ENCODE measurements around the gene RRP8.

RRP8 gene

DNA sequence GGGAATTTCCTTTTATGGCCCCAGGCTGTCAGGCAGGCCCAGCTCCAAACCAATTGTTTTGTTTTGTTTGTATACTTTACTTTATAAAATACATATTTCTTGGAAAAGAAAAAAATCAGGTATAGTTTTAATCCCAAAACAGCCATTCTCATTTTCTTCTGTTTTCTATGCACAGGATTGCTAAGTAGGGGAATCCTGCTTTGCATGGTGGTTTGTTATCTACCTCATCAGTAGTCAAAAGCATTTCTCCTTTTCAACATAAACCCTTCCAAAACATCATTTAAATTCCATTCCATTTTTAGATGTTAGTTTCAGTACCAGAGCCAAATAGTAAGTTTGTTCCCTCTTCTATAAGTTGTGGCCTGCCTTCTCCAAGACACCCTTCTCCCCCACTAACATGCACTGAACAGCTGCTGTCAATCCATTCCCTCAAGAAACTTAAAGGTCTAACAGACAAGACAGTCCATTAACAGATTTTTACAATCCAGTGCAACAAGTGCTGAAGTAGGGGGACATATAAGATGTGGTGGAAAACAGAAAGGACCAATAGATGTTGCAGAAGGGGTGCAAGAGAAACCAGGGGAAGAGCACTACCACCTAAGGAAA, 3.9 kb upstream of the RRP8 start:
- H3K79me2 ChIP-seq (ENCODE audit: insufficient read depth, low read length) = peaks cover 43% of the 10 kb centered on the region

GRCh38 chr11:6606471-6607189, 3.2 kb upstream of the RRP8 start:
- H3K4me3 ChIP-seq (ENCODE audit: insufficient read depth, low read length, poor library complexity, severe bottlenecking) = no peak overlapping the region
- no peak overlapping the region for H2AFZ ChIP-seq (ENCODE audit: low read depth, low read length, severe bottlenecking)
- peak overlapping the region; percentile 44 for H3K27ac ChIP-seq (ENCODE audit: low read depth, low read length)
- no peaks in the 10 kb centered on the region for H3K9me2 ChIP-seq (replicated peaks; ENCODE audit: insufficient read depth, low read length)
- H3K9ac ChIP-seq (ENCODE audit: low read length) = no peak overlapping the region
- H3K27me3 ChIP-seq (ENCODE audit: low read length) = no peaks in the 10 kb centered on the region
- H4K20me1 ChIP-seq (ENCODE audit: low read depth, low read length) = no peaks in the 10 kb centered on the region
- H3K79me2 ChIP-seq (ENCODE audit: insufficient read depth, low read length) = peaks cover 48% of the 10 kb centered on the region
- H3K9me3 ChIP-seq (ENCODE audit: insufficient read depth, low read length) = no peaks in the 10 kb centered on the region
- peak overlapping the region; percentile 33 for H3K4me2 ChIP-seq (ENCODE audit: low read depth, low read length, poor library complexity, severe bottlenecking)
- TF ChIP-seq EZH2phosphoT487 (conservative IDR thresholded peaks at IDR 0.05; ENCODE audit: low read length) (no peak), CTCF (IDR thresholded peaks at IDR 0.05; ENCODE audit: insufficient read depth, low read length, poor library complexity, severe bottlenecking) (no peak)
- no peaks in the 10 kb centered on the region for H3K36me3 ChIP-seq (ENCODE audit: low read length)
- peaks cover 13% of the 10 kb centered on the region; the same call in 1 of the 2 replicates for H3F3A ChIP-seq (ENCODE audit: insufficient read depth)

More for the DNA sequence above, 3.9 kb upstream of the RRP8 start:
- Histone ChIP-seq H3K4me2 (ENCODE audit: low read depth, low read length, poor library complexity, severe bottlenecking) (peak overlapping the region; percentile 33), H3K27me3 (ENCODE audit: low read length) (no peaks in the 10 kb centered on the region), H3K9ac (ENCODE audit: low read length) (no peak overlapping the region), H2AFZ (ENCODE audit: low read depth, low read length, severe bottlenecking) (no peak overlapping the region), H4K20me1 (ENCODE audit: low read depth, low read length) (no peaks in the 10 kb centered on the region), H3K4me3 (ENCODE audit: insufficient read depth, low read length, poor library complexity, severe bottlenecking) (no peak overlapping the region), H3K9me2 (replicated peaks; ENCODE audit: insufficient read depth, low read length) (no peaks in the 10 kb centered on the region), H3F3A (ENCODE audit: insufficient read depth) (peaks cover 13% of the 10 kb centered on the region; the same call in 1 of the 2 replicates), H3K9me3 (ENCODE audit: insufficient read depth, low read length) (no peaks in the 10 kb centered on the region), H3K27ac (ENCODE audit: low read depth, low read length) (peak overlapping the region; percentile 44), H3K36me3 (ENCODE audit: low read length) (no peaks in the 10 kb centered on the region)
- TF ChIP-seq CTCF (IDR thresholded peaks at IDR 0.05; ENCODE audit: insufficient read depth, low read length, poor library complexity, severe bottlenecking) (no peak), EZH2phosphoT487 (conservative IDR thresholded peaks at IDR 0.05; ENCODE audit: low read length) (no peak)

DNA sequence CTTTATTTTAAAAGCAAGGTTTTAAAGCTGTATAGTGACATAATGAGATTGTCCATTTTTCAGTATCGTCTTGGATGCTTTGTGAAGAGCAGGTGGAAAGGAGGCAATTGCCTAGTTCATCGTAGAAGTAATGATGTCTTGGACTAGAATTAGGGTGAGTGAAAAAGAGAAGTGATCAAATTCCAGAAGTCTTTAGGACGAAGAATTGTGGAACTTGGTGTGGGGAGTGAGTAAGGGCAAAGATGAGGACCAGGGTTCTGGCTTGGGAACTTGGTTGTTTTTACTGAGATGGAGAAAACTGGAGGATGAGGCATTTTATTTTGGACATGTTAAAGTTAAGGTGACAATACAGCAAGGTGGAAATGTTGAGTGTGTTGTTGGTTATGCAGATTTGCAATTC, 1.4 kb upstream of the RRP8 start:
- no peaks in the 10 kb centered on the region for H3K9me2 ChIP-seq (replicated peaks; ENCODE audit: insufficient read depth, low read length)
- TF ChIP-seq EZH2phosphoT487 (conservative IDR thresholded peaks at IDR 0.05; ENCODE audit: low read length) (no peak), CTCF (IDR thresholded peaks at IDR 0.05; ENCODE audit: insufficient read depth, low read length, poor library complexity, severe bottlenecking) (no peak)
- H3K4me3 ChIP-seq (ENCODE audit: insufficient read depth, low read length, poor library complexity, severe bottlenecking) = peak overlapping the region; percentile 93
- H2AFZ ChIP-seq (ENCODE audit: low read depth, low read length, severe bottlenecking) = no peak overlapping the region
- peak overlapping the region; percentile 46 for H3K27ac ChIP-seq (ENCODE audit: low read depth, low read length)
- H3K36me3 ChIP-seq (ENCODE audit: low read length) = 0 out of 2 replicates have a peak, but pooled peaks cover 2% of the 10 kb centered on the region
- H3K9ac ChIP-seq (ENCODE audit: low read length) = peak overlapping the region; percentile 87
- H3K79me2 ChIP-seq (ENCODE audit: insufficient read depth, low read length) = peaks cover 58% of the 10 kb centered on the region
- H3F3A ChIP-seq (ENCODE audit: insufficient read depth) = peaks cover 13% of the 10 kb centered on the region; the same call in 1 of the 2 replicates
- peak overlapping the region; percentile 75 for H3K4me2 ChIP-seq (ENCODE audit: low read depth, low read length, poor library complexity, severe bottlenecking)
- no peaks in the 10 kb centered on the region for H4K20me1 ChIP-seq (ENCODE audit: low read depth, low read length)
- no peaks in the 10 kb centered on the region for H3K9me3 ChIP-seq (ENCODE audit: insufficient read depth, low read length)
- no peaks in the 10 kb centered on the region for H3K27me3 ChIP-seq (ENCODE audit: low read length)

Measured in SU-DHL-6 (cell line).